ENCODE data around the gene IGF2BP3. TPM values are rescaled to one million over a fixed set of nuclear protein-coding genes. Genes with fewer than 3 reads are reported as not detected.

IGF2BP3 gene
- total RNA-seq, 3 donors from 2014 or later (not counting 1 experiment from before 2014, with no cell fraction given) = 1.4 to 2.9 TPM; not detected in 1

DNA sequence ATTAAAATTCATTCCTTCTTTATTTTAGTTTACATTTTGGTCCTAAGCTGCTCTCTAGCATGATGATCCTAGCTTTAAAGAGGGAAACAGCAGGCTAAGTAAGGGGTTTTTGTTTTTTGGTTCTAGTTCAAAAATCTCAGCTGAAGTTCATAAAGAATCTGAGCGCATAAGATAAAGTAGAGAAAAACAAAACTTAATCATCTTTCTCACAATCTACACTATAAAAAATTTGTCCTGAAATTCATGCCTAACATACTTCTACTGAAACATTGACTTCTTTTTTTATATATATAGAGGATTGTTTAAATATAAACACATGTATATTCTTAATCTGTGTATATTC lies 6.8 kb upstream of the IGF2BP3 start:
- Histone ChIP-seq H3K4me3 (ENCODE audit: low read length) (no peak overlapping the region), H3K9me3 (ENCODE audit: control insufficient read depth, insufficient read depth, low read length) (peaks cover 13% of the 10 kb centered on the region), H3K4me1 (ENCODE audit: control insufficient read depth, insufficient read depth, low read length) (peaks cover 14% of the 10 kb centered on the region), H3K27me3 (ENCODE audit: control insufficient read depth, insufficient read depth, low read length) (peaks cover 67% of the 10 kb centered on the region), H3K27ac (ENCODE audit: low read length) (no peak overlapping the region), H3K36me3 (ENCODE audit: control insufficient read depth, insufficient read depth, low read length) (no peaks in the 10 kb centered on the region)
- H3K27ac Mint-ChIP-seq = no peak overlapping the region
- TF ChIP-seq, protein P1, sequence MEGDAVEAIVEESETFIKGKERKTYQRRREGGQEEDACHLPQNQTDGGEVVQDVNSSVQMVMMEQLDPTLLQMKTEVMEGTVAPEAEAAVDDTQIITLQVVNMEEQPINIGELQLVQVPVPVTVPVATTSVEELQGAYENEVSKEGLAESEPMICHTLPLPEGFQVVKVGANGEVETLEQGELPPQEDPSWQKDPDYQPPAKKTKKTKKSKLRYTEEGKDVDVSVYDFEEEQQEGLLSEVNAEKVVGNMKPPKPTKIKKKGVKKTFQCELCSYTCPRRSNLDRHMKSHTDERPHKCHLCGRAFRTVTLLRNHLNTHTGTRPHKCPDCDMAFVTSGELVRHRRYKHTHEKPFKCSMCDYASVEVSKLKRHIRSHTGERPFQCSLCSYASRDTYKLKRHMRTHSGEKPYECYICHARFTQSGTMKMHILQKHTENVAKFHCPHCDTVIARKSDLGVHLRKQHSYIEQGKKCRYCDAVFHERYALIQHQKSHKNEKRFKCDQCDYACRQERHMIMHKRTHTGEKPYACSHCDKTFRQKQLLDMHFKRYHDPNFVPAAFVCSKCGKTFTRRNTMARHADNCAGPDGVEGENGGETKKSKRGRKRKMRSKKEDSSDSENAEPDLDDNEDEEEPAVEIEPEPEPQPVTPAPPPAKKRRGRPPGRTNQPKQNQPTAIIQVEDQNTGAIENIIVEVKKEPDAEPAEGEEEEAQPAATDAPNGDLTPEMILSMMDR (IDR thresholded peaks at IDR 0.05) = no peak
- no peaks in the 10 kb centered on the region for H3K9me3 Mint-ChIP-seq
- ATAC-seq = no peak
- H3K4me1 Mint-ChIP-seq = peaks cover 7 to 12% of the 10 kb centered on the region in 2 donors
- peaks cover 52 to 70% of the 10 kb centered on the region in 2 donors for H3K27me3 Mint-ChIP-seq (ENCODE audit: low read depth in 2 of 2)
- intact Hi-C loops (cut with micrococcal nuclease) = no loop called here
- no peaks in the 10 kb centered on the region for H3K36me3 Mint-ChIP-seq
- DNase-seq = no peak
- H3K4me3 Mint-ChIP-seq = no peak overlapping the region
- WGBS (ENCODE audit: insufficient coverage) = no CpG with 5 or more reads among the region's 1 CpG

DNA sequence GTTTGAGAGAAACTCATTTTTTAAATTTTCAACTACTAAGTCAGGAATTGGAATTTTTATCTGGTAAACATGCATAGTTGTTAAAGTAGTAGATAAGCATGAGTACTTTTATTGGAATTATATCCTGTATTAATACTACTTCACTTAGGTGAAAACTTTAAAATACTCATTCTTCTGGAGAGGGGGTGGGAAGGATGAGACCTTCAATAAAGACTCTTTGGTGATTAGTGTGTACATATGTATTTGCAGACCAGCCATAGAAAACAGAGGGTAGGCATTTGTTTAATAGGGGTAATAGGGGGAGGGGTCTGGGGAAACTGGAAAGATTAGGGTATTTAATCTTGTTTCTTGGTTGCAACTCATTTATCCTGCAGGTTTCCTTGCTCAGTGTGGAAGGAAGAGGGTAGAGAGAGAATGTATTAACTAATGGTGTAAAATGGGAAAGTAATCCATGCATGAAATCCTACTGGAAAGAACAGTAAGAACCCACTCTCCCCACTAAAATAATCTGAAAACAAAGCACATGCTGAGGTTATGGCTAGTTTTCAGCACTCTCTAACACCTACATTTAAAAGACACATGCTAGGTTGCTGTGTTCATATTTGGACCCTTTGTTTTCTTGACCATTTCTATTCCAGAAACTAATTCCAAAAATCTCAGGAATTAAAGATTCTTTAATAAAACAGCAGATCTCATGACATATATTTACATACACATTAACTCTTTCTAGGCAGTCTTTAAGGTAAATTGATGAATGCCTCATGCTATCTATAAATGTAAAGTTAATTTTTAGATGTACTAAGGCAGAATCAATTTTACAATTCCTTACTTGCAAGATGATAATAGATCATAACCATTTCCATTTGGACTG lies 6.2 kb upstream of the IGF2BP3 start:
- Mint-ChIP-seq H3K27ac (no peak overlapping the region), H3K4me1 (peaks cover 9 to 14% of the 10 kb centered on the region in 2 donors)

DNA sequence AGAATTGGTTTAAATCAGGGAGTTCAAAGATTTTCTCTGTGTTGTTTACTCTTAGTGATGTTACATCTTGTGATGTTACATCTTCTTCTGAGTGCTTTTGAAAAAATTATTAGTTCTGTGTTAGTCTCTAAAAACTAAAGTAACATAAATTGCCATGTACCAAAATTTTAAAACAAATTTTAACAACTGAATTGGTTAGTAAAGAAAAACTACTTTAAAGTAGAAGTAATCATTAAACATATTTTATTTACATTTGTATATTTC lies 5.2 kb upstream of the IGF2BP3 start:
- Mint-ChIP-seq H3K4me1 (peaks cover 18 to 24% of the 10 kb centered on the region in 2 donors), H3K9me3 (no peaks in the 10 kb centered on the region), H3K27me3 (ENCODE audit: low read depth in 2 of 2) (peaks cover 55 to 74% of the 10 kb centered on the region in 2 donors), H3K4me3 (no peak overlapping the region), H3K27ac (no peak overlapping the region), H3K36me3 (no peaks in the 10 kb centered on the region)
- Histone ChIP-seq H3K4me1 (ENCODE audit: control insufficient read depth, insufficient read depth, low read length) (peaks cover 26% of the 10 kb centered on the region), H3K27me3 (ENCODE audit: control insufficient read depth, insufficient read depth, low read length) (peaks cover 79% of the 10 kb centered on the region), H3K4me3 (ENCODE audit: low read length) (no peak overlapping the region), H3K27ac (ENCODE audit: low read length) (no peak overlapping the region), H3K9me3 (ENCODE audit: control insufficient read depth, insufficient read depth, low read length) (peaks cover 13% of the 10 kb centered on the region), H3K36me3 (ENCODE audit: control insufficient read depth, insufficient read depth, low read length) (no peaks in the 10 kb centered on the region)
- intact Hi-C loops (cut with micrococcal nuclease) = no loop called here
- DNase-seq (no peak), ATAC-seq (no peak)
- TF ChIP-seq, protein P1 (IDR thresholded peaks at IDR 0.05) = no peak

More for the DNA sequence above, 6.2 kb upstream of the IGF2BP3 start:
- H3K27me3 ChIP-seq (ENCODE audit: control insufficient read depth, insufficient read depth, low read length) = peaks cover 73% of the 10 kb centered on the region
- no peak for DNase-seq
- H3K36me3 ChIP-seq (ENCODE audit: control insufficient read depth, insufficient read depth, low read length) = no peaks in the 10 kb centered on the region
- no peaks in the 10 kb centered on the region for H3K36me3 Mint-ChIP-seq
- intact Hi-C loops (cut with micrococcal nuclease) = no loop called here
- H3K9me3 Mint-ChIP-seq = no peaks in the 10 kb centered on the region
- H3K4me3 Mint-ChIP-seq = no peak overlapping the region
- H3K27me3 Mint-ChIP-seq (ENCODE audit: low read depth in 2 of 2) = peaks cover 52 to 71% of the 10 kb centered on the region in 2 donors
- peaks cover 16% of the 10 kb centered on the region for H3K4me1 ChIP-seq (ENCODE audit: control insufficient read depth, insufficient read depth, low read length)
- H3K27ac ChIP-seq (ENCODE audit: low read length) = no peak overlapping the region
- no peak for ATAC-seq
- H3K9me3 ChIP-seq (ENCODE audit: control insufficient read depth, insufficient read depth, low read length) = peaks cover 13% of the 10 kb centered on the region
- TF ChIP-seq, protein P1 (IDR thresholded peaks at IDR 0.05) = no peak
- H3K4me3 ChIP-seq (ENCODE audit: low read length) = no peak overlapping the region
